Sciatic nerve (tissue), 2 donors: ENCODE results near the gene FOXD2. TPM values are rescaled to one million over a fixed set of nuclear protein-coding genes. Genes with fewer than 3 reads are reported as not detected.

ENCODE experiments used
- ATAC-seq: fragments of 200-7000 bp; cut with Tn5 transposase; one replicate; pipeline ENCODE4 v1.9.1; 2020; ENCODE audit warnings: mild to moderate bottlenecking, moderate library complexity
- DNase-seq: peaks from one replicate; pipeline ENCODE4 v3.0.0-alpha.2; 2020; ENCODE audit warnings: low spot score
- intact Hi-C: fragments of 100-400 bp; cut with DNase I; formaldehyde crosslinking; loops from one replicate; pipeline ENCODE4 v1.14.2; 2022
- total RNA-seq: library from RNA; stranded (reverse); fragmentation: NEBNext Ultra II Directional; extraction: Animal tissue kit (Norgen Biotek cat#: 25700); gene quantifications from one replicate; pipeline ENCODE4 v1.2.1, GENCODE V29; 2021
- donor health status: DM: no; HTN: no; CAD: no.
- donor health status: DM: no; HTN: no; CAD: no.

FOXD2 gene
- total RNA-seq, 1 donor from 2014 or later = 12.3 TPM

GRCh38 chr1:47436979-47437446 lies 831 bp upstream of the FOXD2 start:
- ATAC-seq = no peak
- no peak for DNase-seq
- intact Hi-C loops = loop anchor here (5.0 kb wide), 1 partner anchor 265 kb away; no protein-coding TSS in a partner anchor

GRCh38 chr1:47438165-47439016 lies 547 bp downstream of the FOXD2 start:
- no peak for DNase-seq
- intact Hi-C loops = loop anchor here (5.0 kb wide), 1 partner anchor 264 kb away; no protein-coding TSS in a partner anchor
- no peak for ATAC-seq

GRCh38 chr1:47439017-47439818 lies 1.4 kb downstream of the FOXD2 start:
- ATAC-seq (no peak), DNase-seq (no peak)
- intact Hi-C loops = loop anchor here (5.0 kb wide), 1 partner anchor 263 kb away; no protein-coding TSS in a partner anchor

- ATAC-seq (no peak), DNase-seq (no peak)
- intact Hi-C loops = loop anchor here (5.0 kb wide), 1 partner anchor 262 kb away; no protein-coding TSS in a partner anchor
These were observed 2.2 kb downstream of the FOXD2 start for GRCh38 chr1:47439819-47440598.

GRCh38 chr1:47440599-47441081 lies 2.8 kb downstream of the FOXD2 start:
- ATAC-seq (no peak), DNase-seq (no peak)
- intact Hi-C loops = no loop called here

- intact Hi-C loops = no loop called here
These were observed 3.7 kb downstream of the FOXD2 start for GRCh38 chr1:47441450-47442106.

GRCh38 chr1:47442202-47442601 lies 4.4 kb downstream of the FOXD2 start:
- intact Hi-C loops = no loop called here
- ATAC-seq = no peak

More at GRCh38 chr1:47441450-47442106, 3.7 kb downstream of the FOXD2 start:
- DNase-seq (no peak), ATAC-seq (no peak)

GRCh38 chr1:47442842-47443529 lies 5.1 kb downstream of the FOXD2 start:
- ATAC-seq (no peak), DNase-seq (no peak)
- intact Hi-C loops = no loop called here

More at GRCh38 chr1:47442202-47442601, 4.4 kb downstream of the FOXD2 start:
- no peak for DNase-seq

- DNase-seq (peak; percentile 74), ATAC-seq (peak; percentile 58)
- intact Hi-C loops = no loop called here
These were observed 5.9 kb downstream of the FOXD2 start for GRCh38 chr1:47443530-47444296.

- ATAC-seq = no peak
- intact Hi-C loops = no loop called here
- DNase-seq = no peak
These were observed 6.4 kb downstream of the FOXD2 start for GRCh38 chr1:47444297-47444561.

- no peak for DNase-seq
- peak; percentile 66 for ATAC-seq
- intact Hi-C loops = no loop called here
These were observed 7.0 kb downstream of the FOXD2 start for GRCh38 chr1:47444562-47445465.

GRCh38 chr1:47445823-47446550 lies 8.1 kb downstream of the FOXD2 start:
- DNase-seq (no peak), ATAC-seq (no peak)
- intact Hi-C loops = no loop called here

GRCh38 chr1:47448462-47449222 lies 10.8 kb downstream of the FOXD2 start:
- DNase-seq = no peak
- ATAC-seq = peak; percentile 38
- intact Hi-C loops = no loop called here

- intact Hi-C loops = no loop called here
- ATAC-seq (peak; percentile 77), DNase-seq (peak; percentile 80)
These were observed 12.1 kb downstream of the FOXD2 start for GRCh38 chr1:47449822-47450552.
